Panc1 (cell line): ENCODE data around the gene STARD4. TPM values are rescaled to one million over a fixed set of nuclear protein-coding genes. Genes with fewer than 3 reads are reported as not detected.

Experiments used
- ATAC-seq: fragments of 200-7000 bp; cut with Tn5 transposase; 2 replicates; pipeline ENCODE4 v1.9.1; 2020; ENCODE audit warnings: mild to moderate bottlenecking, moderate library complexity
- BruUV-seq: library from RNA; stranded (reverse); fragments of 400-500 nt; replicated peaks from 2 replicates; lab custom pipeline; 2021; lab: Mats Ljungman, UMichigan
- CTCF ChIA-PET: fragments of 300-600 bp; sonication (Branson Sonifier 250); formaldehyde crosslinking; loops from one replicate; lab custom pipeline; 2022; ENCODE audit warnings: antibody characterized with exemption; lab: Charles Lee
- POLR2A ChIA-PET: fragments of 300-600 bp; sonication (Branson Sonifier 250); formaldehyde crosslinking; loops from one replicate; lab custom pipeline; 2022; ENCODE audit warnings: antibody characterized with exemption; lab: Charles Lee
- DNase-seq: peaks from one replicate; pipeline ENCODE4 v3.0.0-alpha.2; 2010; ENCODE audit warnings: low read depth, low spot score
- H3K27ac ChIP-seq: 2 replicates; pipeline ENCODE4 v1.5.1; 2011; ENCODE audit warnings: mild to moderate bottlenecking, low read length, inconsistent platforms
- H3K27me3 ChIP-seq: fragments of 200-500 bp; sonication (Bioruptor generic); 2 replicates; pipeline ENCODE4 v1.6.0; 2014; ENCODE audit warnings: low read length, inconsistent platforms; ENCODE audit not compliant: control insufficient read depth, insufficient read depth
- H3K36me3 ChIP-seq: fragments of 200-500 bp; sonication (Bioruptor generic); 2 replicates; pipeline ENCODE4 v1.5.1; 2014; ENCODE audit warnings: inconsistent platforms, mild to moderate bottlenecking, low read length, moderate library complexity; ENCODE audit not compliant: control insufficient read depth, insufficient read depth
- H3K4me1 ChIP-seq: 2 replicates; pipeline ENCODE4 v1.5.1; 2011; ENCODE audit warnings: inconsistent platforms, mild to moderate bottlenecking, low read length, moderate library complexity; ENCODE audit not compliant: control insufficient read depth, insufficient read depth
- H3K4me3 ChIP-seq, 2 experiments: 2 replicates each; pipeline ENCODE4 v1.5.1; 2011 to 2012; ENCODE audit warnings: low read depth in 2 of 2, low read length in 2 of 2, mild to moderate bottlenecking in 2 of 2, inconsistent platforms in 1 of 2, moderate library complexity in 1 of 2
- H3K9me3 ChIP-seq: fragments of 200-500 bp; sonication (Bioruptor generic); 2 replicates; pipeline ENCODE4 v1.5.1; 2014; ENCODE audit warnings: low read depth, mild to moderate bottlenecking, inconsistent platforms, low read length, moderate library complexity; ENCODE audit not compliant: control insufficient read depth, insufficient read depth
- POLR2AphosphoS5 ChIP-seq: IDR thresholded peaks from 2 replicates; pipeline ENCODE4 v1.6.1; 2012; ENCODE audit warnings: mild to moderate bottlenecking, low read depth, low read length, moderate library complexity
- SIN3A ChIP-seq: IDR thresholded peaks from 2 replicates; pipeline ENCODE4 v1.6.1; 2012; ENCODE audit warnings: low read depth, mild to moderate bottlenecking, low read length, moderate library complexity, borderline replicate concordance; ENCODE audit not compliant: insufficient read depth
- TCF7L2 ChIP-seq: IDR thresholded peaks from 2 replicates; pipeline ENCODE4 v1.6.1; 2011; ENCODE audit warnings: mild to moderate bottlenecking, low read depth, low read length, inconsistent platforms
- in situ Hi-C: cut with HindIII; loops from 2 replicates; pipeline ENCODE4 v1.10.0; 2016; ENCODE audit warnings: low sequenced_read_pairs, low pct_unique_long_range_greater_than_20kb
- intact Hi-C: fragments of 100-400 bp; cut with micrococcal nuclease; formaldehyde crosslinking; loops from one replicate; pipeline ENCODE4 v1.10.0; 2022; ENCODE audit not compliant: unreplicated experiment
- total RNA-seq: library from RNA; stranded (reverse); gene quantifications from one replicate; pipeline ENCODE4 v1.2.1, GENCODE V29; 2021; ENCODE audit not compliant: unreplicated experiment
- TF ChIP-seq, protein P1 (sequence below), 2 experiments: IDR thresholded peaks; 2 replicates each; pipeline ENCODE4 v1.6.1; 2011 to 2012; ENCODE audit warnings: low read depth in 2 of 2, control low read depth in 1 of 2, low read length in 1 of 2, mild to moderate bottlenecking in 1 of 2, moderate library complexity in 1 of 2; ENCODE audit not compliant: insufficient read depth in 1 of 2
- TF ChIP-seq, protein P2 (sequence below): fragments of 450-650 bp; IDR thresholded peaks from 2 replicates; pipeline ENCODE4 v1.5.1; 2017; ENCODE audit warnings: mild to moderate bottlenecking

STARD4 gene
- total RNA-seq, 1 experiment from 2014 or later: 26.0 TPM

DNA sequence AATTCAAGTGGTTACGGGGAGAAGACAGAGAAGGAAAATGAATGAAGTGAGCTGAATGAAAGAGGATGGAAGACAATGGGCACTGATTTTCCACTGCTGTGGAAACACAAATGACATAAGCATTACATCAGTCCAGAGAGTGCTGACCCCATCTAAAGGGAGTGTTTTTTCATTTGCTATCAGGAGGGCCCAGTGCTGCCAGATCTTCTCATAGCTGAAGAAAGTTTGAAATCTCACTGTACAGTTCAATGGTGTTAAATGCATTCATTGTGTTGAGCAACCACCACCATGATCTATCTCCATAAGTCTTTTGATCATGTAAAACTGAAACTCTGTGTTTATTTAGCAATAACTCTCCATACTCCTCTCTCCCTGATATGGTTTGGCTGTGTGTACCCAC lies 41.5 kb upstream of the STARD4 start:
- intact Hi-C loops: no loop called here
- POLR2A ChIA-PET: no interaction called here
- Histone ChIP-seq H3K27ac (no peak overlapping the region), H3K4me1 (no peaks in the 10 kb centered on the region), H3K27me3 (no peaks in the 10 kb centered on the region), H3K9me3 (no peaks in the 10 kb centered on the region), H3K4me3 (no peak overlapping the region), H3K36me3 (no peaks in the 10 kb centered on the region)
- ATAC-seq (no peak), DNase-seq (no peak)
- CTCF ChIA-PET: no interaction called here
- no TSS peak for BruUV-seq
- TF ChIP-seq POLR2AphosphoS5 (no peak), SIN3A (no peak), TCF7L2 (no peak)
- TF ChIP-seq, protein P1, sequence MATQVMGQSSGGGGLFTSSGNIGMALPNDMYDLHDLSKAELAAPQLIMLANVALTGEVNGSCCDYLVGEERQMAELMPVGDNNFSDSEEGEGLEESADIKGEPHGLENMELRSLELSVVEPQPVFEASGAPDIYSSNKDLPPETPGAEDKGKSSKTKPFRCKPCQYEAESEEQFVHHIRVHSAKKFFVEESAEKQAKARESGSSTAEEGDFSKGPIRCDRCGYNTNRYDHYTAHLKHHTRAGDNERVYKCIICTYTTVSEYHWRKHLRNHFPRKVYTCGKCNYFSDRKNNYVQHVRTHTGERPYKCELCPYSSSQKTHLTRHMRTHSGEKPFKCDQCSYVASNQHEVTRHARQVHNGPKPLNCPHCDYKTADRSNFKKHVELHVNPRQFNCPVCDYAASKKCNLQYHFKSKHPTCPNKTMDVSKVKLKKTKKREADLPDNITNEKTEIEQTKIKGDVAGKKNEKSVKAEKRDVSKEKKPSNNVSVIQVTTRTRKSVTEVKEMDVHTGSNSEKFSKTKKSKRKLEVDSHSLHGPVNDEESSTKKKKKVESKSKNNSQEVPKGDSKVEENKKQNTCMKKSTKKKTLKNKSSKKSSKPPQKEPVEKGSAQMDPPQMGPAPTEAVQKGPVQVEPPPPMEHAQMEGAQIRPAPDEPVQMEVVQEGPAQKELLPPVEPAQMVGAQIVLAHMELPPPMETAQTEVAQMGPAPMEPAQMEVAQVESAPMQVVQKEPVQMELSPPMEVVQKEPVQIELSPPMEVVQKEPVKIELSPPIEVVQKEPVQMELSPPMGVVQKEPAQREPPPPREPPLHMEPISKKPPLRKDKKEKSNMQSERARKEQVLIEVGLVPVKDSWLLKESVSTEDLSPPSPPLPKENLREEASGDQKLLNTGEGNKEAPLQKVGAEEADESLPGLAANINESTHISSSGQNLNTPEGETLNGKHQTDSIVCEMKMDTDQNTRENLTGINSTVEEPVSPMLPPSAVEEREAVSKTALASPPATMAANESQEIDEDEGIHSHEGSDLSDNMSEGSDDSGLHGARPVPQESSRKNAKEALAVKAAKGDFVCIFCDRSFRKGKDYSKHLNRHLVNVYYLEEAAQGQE (IDR thresholded peaks at IDR 0.05; ENCODE audit: insufficient read depth in 1 of 2, low read depth in 2 of 2, low read length in 1 of 2): no peak
- TF ChIP-seq, protein P2, sequence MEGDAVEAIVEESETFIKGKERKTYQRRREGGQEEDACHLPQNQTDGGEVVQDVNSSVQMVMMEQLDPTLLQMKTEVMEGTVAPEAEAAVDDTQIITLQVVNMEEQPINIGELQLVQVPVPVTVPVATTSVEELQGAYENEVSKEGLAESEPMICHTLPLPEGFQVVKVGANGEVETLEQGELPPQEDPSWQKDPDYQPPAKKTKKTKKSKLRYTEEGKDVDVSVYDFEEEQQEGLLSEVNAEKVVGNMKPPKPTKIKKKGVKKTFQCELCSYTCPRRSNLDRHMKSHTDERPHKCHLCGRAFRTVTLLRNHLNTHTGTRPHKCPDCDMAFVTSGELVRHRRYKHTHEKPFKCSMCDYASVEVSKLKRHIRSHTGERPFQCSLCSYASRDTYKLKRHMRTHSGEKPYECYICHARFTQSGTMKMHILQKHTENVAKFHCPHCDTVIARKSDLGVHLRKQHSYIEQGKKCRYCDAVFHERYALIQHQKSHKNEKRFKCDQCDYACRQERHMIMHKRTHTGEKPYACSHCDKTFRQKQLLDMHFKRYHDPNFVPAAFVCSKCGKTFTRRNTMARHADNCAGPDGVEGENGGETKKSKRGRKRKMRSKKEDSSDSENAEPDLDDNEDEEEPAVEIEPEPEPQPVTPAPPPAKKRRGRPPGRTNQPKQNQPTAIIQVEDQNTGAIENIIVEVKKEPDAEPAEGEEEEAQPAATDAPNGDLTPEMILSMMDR: no peak
- in situ Hi-C loops: no loop called here

DNA sequence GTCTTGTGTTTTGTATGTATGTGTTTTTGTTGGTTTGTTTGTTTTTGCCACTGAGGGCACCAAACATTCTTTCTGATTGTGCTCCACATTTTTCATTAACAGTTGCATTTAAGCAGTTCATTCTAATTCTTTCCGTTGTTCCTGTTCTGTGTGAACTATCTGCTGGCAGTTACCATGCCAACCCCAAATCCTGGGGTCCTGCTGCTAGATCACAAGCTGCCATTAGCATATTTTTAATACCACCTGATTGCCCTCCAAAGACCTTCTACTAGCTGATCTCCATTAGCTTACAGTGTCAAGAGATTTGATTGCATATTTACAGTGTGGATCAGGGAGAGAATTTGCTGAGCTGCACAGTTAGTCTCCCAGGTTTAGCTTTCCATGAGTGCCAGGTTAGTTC lies 40.6 kb upstream of the STARD4 start:
- H3K36me3 ChIP-seq: no peaks in the 10 kb centered on the region
- BruUV-seq: no TSS peak
- ChIA-PET CTCF (no interaction called here), POLR2A (no interaction called here)
- no peak overlapping the region for H3K4me3 ChIP-seq
- intact Hi-C loops: no loop called here
- H3K9me3 ChIP-seq: no peaks in the 10 kb centered on the region
- H3K27ac ChIP-seq: no peak overlapping the region
- H3K4me1 ChIP-seq: no peaks in the 10 kb centered on the region
- H3K27me3 ChIP-seq: no peaks in the 10 kb centered on the region
- TF ChIP-seq POLR2AphosphoS5 (no peak), TCF7L2 (no peak), SIN3A (no peak)
- TF ChIP-seq, protein P1 (IDR thresholded peaks at IDR 0.05; ENCODE audit: insufficient read depth in 1 of 2, low read depth in 2 of 2, low read length in 1 of 2): no peak
- TF ChIP-seq, protein P2: no peak
- no peak for ATAC-seq
- in situ Hi-C loops: no loop called here
- no peak for DNase-seq
